Brain pericyte (primary cell): ENCODE results near the gene PADI1.

Source experiments
- DNase-seq: peaks from one replicate; pipeline ENCODE4 v3.0.0-alpha.2; 2012; ENCODE audit warnings: low read depth, low spot score

PADI1 gene

GRCh38 chr1:17273096-17273495 is 68.2 kb downstream of the PADI1 start:
- DNase-seq, result no peak

- DNase-seq, result no peak
Observed at GRCh38 chr1:17274186-17275170, 69.5 kb downstream of the PADI1 start.

- DNase-seq, result no peak
Observed at GRCh38 chr1:17276568-17276967, 71.6 kb downstream of the PADI1 start.

- DNase-seq, result no peak
Observed at GRCh38 chr1:17277511-17278159, 72.7 kb downstream of the PADI1 start.

- no peak for DNase-seq
Observed at GRCh38 chr1:17278996-17279830, 74.3 kb downstream of the PADI1 start.

- DNase-seq, result no peak
Observed at GRCh38 chr1:17280436-17280835, 75.5 kb downstream of the PADI1 start.

GRCh38 chr1:17280894-17281293 is 76.0 kb downstream of the PADI1 start:
- DNase-seq, result no peak

- no peak for DNase-seq
Observed at GRCh38 chr1:17281775-17282181, 76.8 kb downstream of the PADI1 start.

- DNase-seq, result no peak
Observed at GRCh38 chr1:17282836-17283235, 77.9 kb downstream of the PADI1 start.

- no peak for DNase-seq
Observed at GRCh38 chr1:17286646-17287045, 81.7 kb downstream of the PADI1 start.

- no peak for DNase-seq
Observed at GRCh38 chr1:17287130-17287776, 82.3 kb downstream of the PADI1 start.

GRCh38 chr1:17289721-17290120 is 84.8 kb downstream of the PADI1 start:
- no peak for DNase-seq

GRCh38 chr1:17290553-17290952 is 85.6 kb downstream of the PADI1 start:
- no peak for DNase-seq

GRCh38 chr1:17292299-17293160 is 87.6 kb downstream of the PADI1 start:
- DNase-seq, result no peak

GRCh38 chr1:17293681-17294425 is 88.9 kb downstream of the PADI1 start:
- no peak for DNase-seq

- no peak for DNase-seq
Observed at GRCh38 chr1:17295292-17295691, 90.4 kb downstream of the PADI1 start.
